ENCODE measurements around the gene MBNL2. TPM values are rescaled to one million over a fixed set of nuclear protein-coding genes. Genes with fewer than 3 reads are reported as not detected.

The MBNL2 gene
- total RNA-seq, 2 experiments from 2014 or later, result 16.8 to 18.8 TPM

GRCh38 chr13:97225533-97225932 is 3.4 kb downstream of the MBNL2 start:
- CTCF ChIA-PET, result interaction anchor here (0.7 to 4.5 kb wide), 4 partner anchors 24 to 132 kb away, joined by 3 to 33 read pairs (median 3); no protein-coding TSS in a partner anchor
- Mint-ChIP-seq H3K27ac (peak overlapping the region; percentile 18), H3K36me3 (ENCODE audit: low read depth) (peaks cover 1% of the 10 kb centered on the region), H3K4me1 (ENCODE audit: low read depth) (peaks cover 49% of the 10 kb centered on the region), H3K4me3 (peak overlapping the region; percentile 79), H3K9me3 (no peaks in the 10 kb centered on the region), H3K27me3 (ENCODE audit: low read depth) (no peaks in the 10 kb centered on the region)
- no peak for DNase-seq
- intact Hi-C loops (cut with micrococcal nuclease), result loop anchor here (2.0 to 10.0 kb wide), 5 partner anchors 15 to 1829 kb away; partner anchors contain the start of genes DNAJC3 and STK24

- Mint-ChIP-seq H3K36me3 (ENCODE audit: low read depth) (peaks cover 1% of the 10 kb centered on the region), H3K4me3 (peak overlapping the region; percentile 79), H3K9me3 (no peaks in the 10 kb centered on the region), H3K27me3 (ENCODE audit: low read depth) (no peaks in the 10 kb centered on the region), H3K4me1 (ENCODE audit: low read depth) (peaks cover 49% of the 10 kb centered on the region), H3K27ac (no peak overlapping the region)
- DNase-seq, result no peak
- intact Hi-C loops (cut with micrococcal nuclease), result loop anchor here (1.0 to 10.0 kb wide), 5 partner anchors 30 to 1829 kb away; partner anchors contain the start of genes DNAJC3 and STK24
- CTCF ChIA-PET, result interaction anchor here (0.7 to 4.5 kb wide), 2 partner anchors 37 to 116 kb away, joined by 3 to 33 read pairs; no protein-coding TSS in a partner anchor
These were observed 3.9 kb downstream of the MBNL2 start for GRCh38 chr13:97226013-97226412.

GRCh38 chr13:97226788-97227627 is 4.9 kb downstream of the MBNL2 start:
- H3K4me3 Mint-ChIP-seq, result peak overlapping the region; percentile 80
- H3K9me3 Mint-ChIP-seq, result no peaks in the 10 kb centered on the region
- intact Hi-C loops (cut with micrococcal nuclease), result loop anchor here (1.0 to 10.0 kb wide), 5 partner anchors 29 to 1828 kb away; partner anchors contain the start of genes DNAJC3 and STK24
- H3K36me3 Mint-ChIP-seq (ENCODE audit: low read depth), result peaks cover 1% of the 10 kb centered on the region
- peak; percentile 49 for DNase-seq
- peak overlapping the region; percentile 54 for H3K27ac Mint-ChIP-seq
- H3K27me3 Mint-ChIP-seq (ENCODE audit: low read depth), result no peaks in the 10 kb centered on the region
- peaks cover 47% of the 10 kb centered on the region for H3K4me1 Mint-ChIP-seq (ENCODE audit: low read depth)
- CTCF ChIA-PET, result interaction anchor here (0.6 to 1.7 kb wide), 6 partner anchors 15 to 157 kb away, joined by 3 to 8 read pairs (median 3); no protein-coding TSS in a partner anchor

- no peak for DNase-seq
- Mint-ChIP-seq H3K27me3 (ENCODE audit: low read depth) (no peaks in the 10 kb centered on the region), H3K4me3 (no peak overlapping the region), H3K36me3 (ENCODE audit: low read depth) (peaks cover 3% of the 10 kb centered on the region), H3K27ac (no peak overlapping the region), H3K4me1 (ENCODE audit: low read depth) (peaks cover 45% of the 10 kb centered on the region), H3K9me3 (no peaks in the 10 kb centered on the region)
- intact Hi-C loops (cut with micrococcal nuclease), result loop anchor here (10.0 kb wide), 4 partner anchors 316 to 1826 kb away; partner anchors contain the start of genes DNAJC3 and STK24
- CTCF ChIA-PET, result interaction anchor here (0.7 to 1.9 kb wide), 2 partner anchors 15 to 119 kb away, joined by 3 to 5 read pairs; no protein-coding TSS in a partner anchor
These were observed 6.9 kb downstream of the MBNL2 start for GRCh38 chr13:97228850-97229521.

- Mint-ChIP-seq H3K4me3 (no peak overlapping the region), H3K27ac (no peak overlapping the region), H3K36me3 (ENCODE audit: low read depth) (peaks cover 7% of the 10 kb centered on the region), H3K27me3 (ENCODE audit: low read depth) (no peaks in the 10 kb centered on the region), H3K9me3 (no peaks in the 10 kb centered on the region), H3K4me1 (ENCODE audit: low read depth) (peaks cover 43% of the 10 kb centered on the region)
- CTCF ChIA-PET, result interaction anchor here (0.7 to 1.9 kb wide), 2 partner anchors 14 to 120 kb away, joined by 3 to 5 read pairs; no protein-coding TSS in a partner anchor
- intact Hi-C loops (cut with micrococcal nuclease), result loop anchor here (10.0 kb wide), 4 partner anchors 315 to 1825 kb away; partner anchors contain the start of genes DNAJC3 and STK24
- DNase-seq, result no peak
These were observed 7.6 kb downstream of the MBNL2 start for GRCh38 chr13:97229699-97230098.

GRCh38 chr13:97231118-97231828 is 9.1 kb downstream of the MBNL2 start:
- DNase-seq, result no peak
- CTCF ChIA-PET, result interaction anchor here (2.3 kb wide), 1 partner anchor 122 kb away, joined by 9 read pairs; no protein-coding TSS in a partner anchor
- peaks cover 29% of the 10 kb centered on the region for H3K4me1 Mint-ChIP-seq (ENCODE audit: low read depth)
- intact Hi-C loops (cut with micrococcal nuclease), result no loop called here
- H3K4me3 Mint-ChIP-seq, result no peak overlapping the region
- no peak overlapping the region for H3K27ac Mint-ChIP-seq
- peaks cover 9% of the 10 kb centered on the region for H3K36me3 Mint-ChIP-seq (ENCODE audit: low read depth)
- no peaks in the 10 kb centered on the region for H3K9me3 Mint-ChIP-seq
- H3K27me3 Mint-ChIP-seq (ENCODE audit: low read depth), result no peaks in the 10 kb centered on the region

- H3K27me3 Mint-ChIP-seq (ENCODE audit: low read depth), result no peaks in the 10 kb centered on the region
- no peak for DNase-seq
- peaks cover 9% of the 10 kb centered on the region for H3K36me3 Mint-ChIP-seq (ENCODE audit: low read depth)
- no peaks in the 10 kb centered on the region for H3K9me3 Mint-ChIP-seq
- no peak overlapping the region for H3K4me3 Mint-ChIP-seq
- CTCF ChIA-PET, result interaction anchor here (0.5 to 2.3 kb wide), 3 partner anchors 107 to 122 kb away, joined by 3 to 9 read pairs (median 3); no protein-coding TSS in a partner anchor
- peaks cover 25% of the 10 kb centered on the region for H3K4me1 Mint-ChIP-seq (ENCODE audit: low read depth)
- no peak overlapping the region for H3K27ac Mint-ChIP-seq
- intact Hi-C loops (cut with micrococcal nuclease), result no loop called here
These were observed 9.7 kb downstream of the MBNL2 start for GRCh38 chr13:97231829-97232196.

GRCh38 chr13:97233499-97233898 is 11.4 kb downstream of the MBNL2 start:
- CTCF ChIA-PET, result interaction anchor here (0.5 to 2.3 kb wide), 2 partner anchors 124 to 841 kb away, joined by 5 to 9 read pairs; no protein-coding TSS in a partner anchor
- intact Hi-C loops (cut with micrococcal nuclease), result no loop called here
- Mint-ChIP-seq H3K4me3 (no peak overlapping the region), H3K9me3 (no peaks in the 10 kb centered on the region), H3K27ac (no peak overlapping the region), H3K36me3 (ENCODE audit: low read depth) (peaks cover 10% of the 10 kb centered on the region), H3K4me1 (ENCODE audit: low read depth) (peaks cover 24% of the 10 kb centered on the region), H3K27me3 (ENCODE audit: low read depth) (no peaks in the 10 kb centered on the region)
- DNase-seq, result no peak

- no peaks in the 10 kb centered on the region for H3K27me3 Mint-ChIP-seq (ENCODE audit: low read depth)
- H3K4me1 Mint-ChIP-seq (ENCODE audit: low read depth), result peaks cover 27% of the 10 kb centered on the region
- no peak overlapping the region for H3K27ac Mint-ChIP-seq
- no peak overlapping the region for H3K4me3 Mint-ChIP-seq
- H3K9me3 Mint-ChIP-seq, result no peaks in the 10 kb centered on the region
- peaks cover 11% of the 10 kb centered on the region for H3K36me3 Mint-ChIP-seq (ENCODE audit: low read depth)
- intact Hi-C loops (cut with micrococcal nuclease), result no loop called here
- DNase-seq, result no peak
- CTCF ChIA-PET, result no interaction called here
These were observed 12.1 kb downstream of the MBNL2 start for GRCh38 chr13:97234236-97234635.

GRCh38 chr13:97234742-97235141 is 12.6 kb downstream of the MBNL2 start:
- CTCF ChIA-PET, result no interaction called here
- H3K27ac Mint-ChIP-seq, result no peak overlapping the region
- intact Hi-C loops (cut with micrococcal nuclease), result no loop called here
- no peak overlapping the region for H3K4me3 Mint-ChIP-seq
- H3K9me3 Mint-ChIP-seq, result no peaks in the 10 kb centered on the region
- peaks cover 24% of the 10 kb centered on the region for H3K4me1 Mint-ChIP-seq (ENCODE audit: low read depth)
- no peaks in the 10 kb centered on the region for H3K27me3 Mint-ChIP-seq (ENCODE audit: low read depth)
- no peak for DNase-seq
- peaks cover 10% of the 10 kb centered on the region for H3K36me3 Mint-ChIP-seq (ENCODE audit: low read depth)

- Mint-ChIP-seq H3K27ac (no peak overlapping the region), H3K36me3 (ENCODE audit: low read depth) (peaks cover 10% of the 10 kb centered on the region), H3K9me3 (no peaks in the 10 kb centered on the region), H3K4me1 (ENCODE audit: low read depth) (peaks cover 22% of the 10 kb centered on the region), H3K4me3 (no peak overlapping the region), H3K27me3 (ENCODE audit: low read depth) (no peaks in the 10 kb centered on the region)
- DNase-seq, result no peak
- CTCF ChIA-PET, result no interaction called here
- intact Hi-C loops (cut with micrococcal nuclease), result no loop called here
These were observed 13.6 kb downstream of the MBNL2 start for GRCh38 chr13:97235549-97236231.
